OCI-M2 (cell line): ENCODE measurements around the gene GALNT17.
"Not testable (repeated sequence)": the region's sequence is repeated elsewhere in the genome, so short reads cannot be mapped to it uniquely, and the experiment has no call there.

ENCODE experiments used
- DNase-seq: peaks from one replicate; lab custom pipeline; 2025; ENCODE audit not compliant: unreplicated experiment; lab: John Stamatoyannopoulos, UW

Gene GALNT17

DNA sequence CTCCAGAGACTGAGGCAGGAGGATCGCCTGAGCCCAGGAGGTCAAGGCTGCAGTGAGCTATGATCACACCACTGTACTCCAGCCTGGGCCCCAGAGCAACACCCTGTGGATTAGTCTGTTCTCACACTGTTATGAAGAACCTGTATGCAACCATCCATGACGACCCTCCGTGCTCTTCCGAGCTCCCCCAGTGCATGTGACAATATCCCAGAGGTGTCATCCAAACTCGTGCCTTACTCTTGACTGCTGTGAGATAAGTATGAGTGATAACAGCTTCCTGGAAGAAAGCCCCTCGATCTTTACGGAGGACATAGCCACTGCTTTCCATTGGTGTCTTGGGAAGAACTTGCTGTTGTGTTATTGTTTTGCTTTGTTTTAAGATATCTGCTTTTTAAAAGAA is 591.9 kb downstream of the GALNT17 start:
- DNase-seq = no peak

DNA sequence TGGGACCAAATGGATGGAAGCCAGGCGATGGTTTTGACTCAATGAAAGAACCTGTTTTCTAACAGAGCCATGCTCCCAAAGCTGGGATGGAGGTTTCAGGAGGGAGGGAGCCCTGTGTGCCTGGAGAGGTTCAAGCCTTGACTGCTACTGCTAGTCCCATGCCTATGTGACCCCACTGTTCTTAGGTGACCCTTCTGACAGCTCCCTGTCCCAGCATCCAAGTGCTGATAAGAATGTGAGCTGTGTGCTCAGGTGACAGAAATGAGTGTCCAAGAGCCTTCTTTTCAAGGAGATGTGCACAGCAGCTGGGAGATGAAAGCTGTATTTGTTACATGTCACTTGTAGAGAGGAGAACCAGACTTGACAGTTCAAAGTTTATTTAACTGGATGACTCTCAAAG is 595.4 kb downstream of the GALNT17 start:
- no peak for DNase-seq

DNA sequence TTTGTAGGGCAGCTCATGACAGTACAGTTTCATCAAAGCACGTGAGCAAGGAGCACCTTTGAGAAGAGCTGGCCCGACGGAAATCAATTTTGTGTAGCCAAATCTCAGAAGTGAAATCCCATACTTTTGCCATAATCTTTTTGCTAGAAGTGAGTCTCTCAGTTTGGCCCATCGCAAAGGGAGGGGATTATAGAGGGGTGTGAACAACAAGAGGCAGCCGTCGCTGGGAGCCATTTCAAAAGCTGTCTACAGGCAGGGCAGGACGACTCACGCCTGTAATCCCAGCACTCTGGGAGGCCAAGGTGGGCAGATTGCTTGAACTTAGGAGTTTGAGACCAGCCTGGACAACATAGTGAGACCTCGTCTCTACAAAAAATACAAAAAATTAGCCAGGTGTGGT is 599.8 kb downstream of the GALNT17 start:
- no peak for DNase-seq

DNA sequence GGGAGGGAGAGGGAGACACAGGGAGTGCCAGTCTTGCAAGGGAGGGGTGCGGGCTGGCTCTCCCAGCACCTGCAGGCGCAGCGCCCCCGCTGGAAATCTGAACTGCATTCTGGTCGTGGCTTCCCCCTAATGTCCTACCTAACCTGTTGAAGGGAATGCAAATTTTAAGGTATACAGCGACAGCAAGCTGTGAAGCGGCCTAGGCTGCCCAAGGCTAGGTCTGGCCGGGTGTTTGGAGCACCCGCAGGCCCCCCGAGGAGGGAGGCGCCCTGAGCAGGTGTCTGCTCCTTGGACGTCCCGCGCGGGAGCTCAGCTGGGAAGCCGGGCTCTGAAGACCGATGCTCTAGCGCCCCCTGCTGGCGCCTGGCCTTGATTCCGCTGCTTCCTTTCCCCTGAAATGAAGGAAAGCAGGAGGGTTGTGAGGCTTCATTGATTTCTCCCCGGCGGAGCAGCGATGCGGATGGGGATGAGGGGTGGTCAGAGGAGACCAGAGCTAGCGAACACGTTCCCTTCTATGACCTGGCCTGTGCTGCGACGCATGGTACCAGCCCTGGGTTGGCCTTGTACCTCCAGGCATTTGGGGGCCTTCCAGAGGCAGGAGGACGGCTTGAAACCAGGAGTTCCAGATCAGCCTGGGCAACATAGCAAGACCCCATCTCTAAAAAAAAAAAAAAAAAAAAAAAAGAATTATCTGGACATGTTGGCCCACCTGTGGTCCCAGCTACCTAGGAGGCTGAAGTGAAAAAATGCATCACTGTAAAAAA is 601.3 kb downstream of the GALNT17 start:
- DNase-seq = no peak

DNA sequence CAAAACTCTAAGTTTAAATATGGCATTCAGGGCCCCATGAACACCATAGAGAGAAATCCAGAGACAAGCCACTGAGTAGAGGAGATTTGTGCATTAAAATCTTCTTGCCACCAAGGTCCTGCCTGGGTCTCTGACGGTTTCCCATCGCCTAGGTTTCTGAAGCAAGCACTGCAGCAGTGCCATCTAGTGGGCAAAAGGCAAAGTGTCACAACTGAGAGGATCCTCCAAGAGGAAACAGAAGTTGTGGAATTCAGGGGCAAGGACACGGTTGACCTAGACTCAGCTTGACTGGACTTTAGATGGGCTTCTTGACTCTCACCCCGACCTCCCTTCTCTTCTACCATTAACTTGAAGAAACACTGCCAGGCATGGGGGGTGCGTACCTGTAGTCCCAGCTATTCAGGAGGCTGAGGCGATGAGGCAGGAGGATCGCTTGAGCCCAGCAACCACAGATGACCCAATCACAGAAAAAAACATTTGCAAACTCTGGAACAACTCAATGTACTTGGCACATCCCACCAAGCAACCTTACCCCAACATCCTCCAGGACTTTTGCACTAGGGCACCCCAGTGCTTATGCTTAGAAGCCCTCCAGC is 604.1 kb downstream of the GALNT17 start:
- no peak for DNase-seq

DNA sequence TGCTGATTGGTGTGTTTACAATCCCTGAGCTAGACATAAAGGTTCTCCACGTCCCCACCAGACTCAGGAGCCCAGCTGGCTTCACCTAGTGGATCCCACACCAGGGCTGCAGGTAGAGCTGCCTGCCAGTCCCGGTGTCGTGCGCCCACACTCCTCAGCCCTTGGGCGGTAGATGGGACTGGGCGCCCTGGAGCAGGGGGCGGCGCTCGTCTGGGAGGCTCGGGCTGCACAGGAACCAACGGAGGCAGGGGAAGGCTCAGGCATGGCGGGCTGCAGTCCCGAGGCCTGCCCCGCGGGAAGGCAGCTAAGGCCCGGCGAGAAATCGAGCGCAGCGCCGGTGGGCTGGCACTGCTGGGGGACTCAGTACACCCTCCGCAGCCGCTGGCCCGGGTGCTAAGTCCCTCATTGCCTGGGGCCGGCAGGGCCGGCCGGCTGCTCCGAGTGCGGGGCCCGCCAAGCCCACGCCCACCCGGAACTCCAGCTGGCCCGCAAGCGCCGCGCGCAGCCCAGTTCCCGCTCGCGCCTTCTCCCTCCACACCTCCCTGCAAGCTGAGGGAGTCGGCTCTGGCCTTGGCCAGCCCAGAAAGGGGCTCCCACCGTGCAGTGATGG is 606.1 kb downstream of the GALNT17 start:
- DNase-seq = not testable (repeated sequence)

DNA sequence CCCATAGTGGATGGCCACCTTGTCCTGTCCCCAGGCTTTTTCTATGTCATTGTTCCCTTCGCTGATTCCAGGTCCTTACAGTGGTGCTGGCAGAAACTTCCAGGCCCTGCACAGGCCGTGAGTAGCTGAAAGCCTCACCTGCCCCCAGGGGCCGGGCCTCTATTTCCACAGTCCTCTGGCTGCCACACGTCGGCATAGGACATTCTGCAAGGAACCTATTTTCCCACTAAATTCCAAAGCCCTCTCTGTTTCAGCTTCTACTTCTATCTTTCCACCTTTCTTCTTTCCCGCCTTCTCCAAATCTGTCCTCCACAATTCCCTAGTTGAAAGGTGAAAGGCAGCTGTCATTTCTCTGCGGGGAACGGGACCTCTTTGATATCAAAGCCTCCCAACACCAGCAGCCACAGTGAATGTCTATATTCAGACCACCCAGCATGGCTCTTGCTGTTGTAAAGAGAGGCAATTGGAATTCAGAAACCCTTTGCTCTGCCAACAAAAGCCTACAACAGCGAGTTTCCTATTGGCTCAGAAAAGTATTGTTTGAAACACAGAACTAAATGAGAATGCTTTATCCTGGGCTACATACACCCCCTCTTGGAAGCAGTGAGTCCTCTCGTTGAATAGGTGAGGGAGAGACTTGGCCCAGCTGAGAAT is 607.7 kb downstream of the GALNT17 start:
- no peak for DNase-seq

DNA sequence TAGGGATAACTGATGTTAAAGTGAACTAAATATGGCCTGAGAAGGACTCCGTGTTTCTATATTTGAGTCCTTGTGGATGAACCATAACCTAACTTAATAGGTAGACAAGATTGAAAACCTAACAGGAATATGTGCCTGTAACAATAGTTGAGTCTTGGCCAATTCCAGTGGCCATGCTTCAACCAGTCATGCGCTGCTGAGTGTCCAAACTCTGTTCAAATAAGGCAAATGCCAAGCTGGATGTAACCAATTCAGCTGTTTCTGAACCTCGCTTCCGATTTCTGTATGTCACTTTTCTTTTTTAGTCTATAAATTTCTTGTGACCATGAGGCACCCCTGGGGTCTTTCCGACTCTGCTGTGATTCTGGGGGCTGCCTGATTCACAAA is 608.2 kb downstream of the GALNT17 start:
- DNase-seq = no peak

DNA sequence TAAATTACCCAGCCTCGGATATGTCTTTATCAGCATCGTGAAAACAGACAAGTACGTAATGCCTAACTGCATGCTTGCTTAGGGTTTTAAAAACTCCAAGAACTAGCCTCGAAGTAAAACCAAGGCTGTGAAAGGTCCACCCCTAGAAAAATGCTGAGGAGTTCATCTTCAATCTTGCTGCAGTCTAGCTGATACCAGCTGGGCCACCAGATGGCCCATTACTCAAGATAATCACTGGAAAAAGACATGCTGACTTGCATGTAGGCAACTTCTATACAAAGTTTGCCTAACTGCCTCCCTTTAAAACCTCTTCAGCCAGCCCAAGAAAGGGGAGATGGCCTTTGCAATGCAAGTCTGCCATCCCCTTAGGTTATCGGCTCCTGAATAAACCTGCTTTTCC is 614.1 kb downstream of the GALNT17 start:
- DNase-seq = no peak

DNA sequence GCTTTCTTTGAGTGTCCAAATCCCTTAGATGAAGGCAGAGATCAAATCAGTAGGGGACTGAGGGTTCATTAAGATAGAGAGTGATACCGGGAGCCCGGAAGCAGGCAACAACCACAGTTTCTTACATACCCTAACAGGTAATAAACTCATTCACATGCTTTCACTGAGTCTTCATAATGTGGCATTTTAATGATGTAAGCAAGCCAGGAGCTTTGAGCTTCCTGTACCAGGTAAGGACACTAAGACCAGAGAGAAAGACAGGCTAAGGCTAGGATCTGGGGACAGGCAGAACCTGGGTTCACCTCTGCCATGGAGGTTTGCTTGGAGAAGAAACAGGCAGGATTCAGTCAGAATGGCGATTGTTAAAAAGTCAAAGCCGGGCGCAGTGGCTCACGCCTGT is 618.3 kb downstream of the GALNT17 start:
- no peak for DNase-seq

DNA sequence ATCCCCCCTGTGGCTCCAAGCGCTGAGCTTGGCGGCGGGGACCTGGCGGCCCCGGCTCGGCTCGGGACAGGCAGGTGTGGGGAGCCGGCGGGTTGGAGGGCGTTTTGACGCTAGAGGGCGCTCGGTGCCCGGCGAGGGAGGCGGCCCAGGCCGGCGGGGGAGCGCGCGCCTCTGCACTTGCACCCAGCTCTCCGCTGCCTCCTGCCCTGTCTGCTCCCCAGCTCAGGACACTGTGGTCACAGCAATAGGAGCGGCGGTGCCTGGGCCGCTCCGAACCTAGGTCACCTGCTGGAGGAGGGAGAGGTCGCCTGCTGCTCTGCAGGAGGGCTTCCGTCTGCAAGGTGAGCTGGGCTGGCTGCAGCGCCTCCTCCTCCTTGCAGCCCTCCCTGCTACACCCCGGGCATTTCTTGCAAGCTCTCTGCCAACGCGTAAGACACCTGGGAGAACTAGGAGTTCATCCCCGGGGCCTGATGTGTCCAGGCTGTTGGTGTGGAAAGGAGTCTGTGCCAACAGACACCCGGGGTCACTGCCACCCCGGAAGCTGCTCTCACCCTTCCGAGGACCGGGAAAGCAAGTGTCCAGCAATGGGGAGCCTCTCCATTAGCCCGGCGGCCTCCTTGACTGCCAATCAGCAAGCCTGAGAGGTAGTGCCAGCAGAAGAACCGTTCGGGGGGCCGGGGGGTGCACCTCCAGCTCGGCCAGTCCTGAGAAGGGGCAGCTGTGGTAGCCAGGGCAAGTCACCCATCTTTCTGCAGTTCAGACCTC is 620.4 kb downstream of the GALNT17 start:
- no peak for DNase-seq

DNA sequence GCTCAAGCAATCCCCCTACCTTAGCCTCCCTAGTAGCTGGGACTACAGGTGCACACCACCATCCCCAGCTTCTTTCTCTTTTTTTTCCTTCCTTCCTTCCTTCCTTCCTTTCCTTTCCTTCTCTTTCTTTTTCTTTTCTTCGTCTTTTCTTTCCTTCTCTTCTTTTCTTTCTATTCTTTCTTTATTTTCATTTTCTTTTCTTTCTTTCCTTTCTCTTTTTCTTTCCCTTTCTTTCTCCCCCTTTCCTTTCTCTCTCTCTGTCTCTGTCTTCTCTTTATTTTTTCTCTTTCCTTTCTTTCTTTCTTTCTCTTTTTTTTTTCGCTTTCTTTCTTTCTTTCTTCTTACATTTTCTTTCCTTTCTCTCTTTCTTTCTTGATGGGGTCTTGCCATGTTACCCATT is 621.3 kb downstream of the GALNT17 start:
- DNase-seq = no peak

DNA sequence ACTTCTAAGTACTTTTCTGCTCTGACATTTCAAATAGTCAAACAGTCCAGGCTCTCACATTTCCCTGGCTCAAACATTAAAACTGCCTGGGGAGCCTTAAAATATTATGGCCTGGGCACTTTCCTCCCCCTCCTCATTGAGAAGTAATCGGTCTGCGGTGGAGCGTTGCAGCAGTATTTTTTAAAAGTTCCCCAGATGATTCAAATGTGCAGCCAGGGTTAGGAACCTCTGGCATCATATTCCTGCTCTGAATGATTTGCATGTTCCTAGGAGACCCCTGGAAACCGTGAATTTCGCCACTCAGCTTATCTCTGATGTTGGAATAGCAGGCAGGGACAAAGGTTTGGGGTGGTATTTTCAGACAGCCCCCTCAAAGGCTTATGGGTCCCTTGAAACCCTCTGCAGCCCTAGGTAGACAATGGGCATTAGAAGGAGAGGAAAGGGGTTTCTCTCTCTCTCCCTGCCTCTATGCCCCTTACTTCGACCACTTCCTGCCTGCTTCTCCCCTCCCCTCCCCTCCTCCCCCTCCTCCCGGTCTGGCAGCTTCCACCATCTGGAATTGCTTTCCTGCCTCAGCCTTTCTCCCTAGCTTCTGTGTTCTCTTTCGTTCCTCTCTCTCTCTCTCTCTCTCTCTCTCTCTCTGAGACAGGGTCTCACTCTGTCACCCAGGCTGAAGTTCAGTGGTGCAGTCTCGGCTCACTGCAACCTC is 622.2 kb downstream of the GALNT17 start:
- DNase-seq = no peak

DNA sequence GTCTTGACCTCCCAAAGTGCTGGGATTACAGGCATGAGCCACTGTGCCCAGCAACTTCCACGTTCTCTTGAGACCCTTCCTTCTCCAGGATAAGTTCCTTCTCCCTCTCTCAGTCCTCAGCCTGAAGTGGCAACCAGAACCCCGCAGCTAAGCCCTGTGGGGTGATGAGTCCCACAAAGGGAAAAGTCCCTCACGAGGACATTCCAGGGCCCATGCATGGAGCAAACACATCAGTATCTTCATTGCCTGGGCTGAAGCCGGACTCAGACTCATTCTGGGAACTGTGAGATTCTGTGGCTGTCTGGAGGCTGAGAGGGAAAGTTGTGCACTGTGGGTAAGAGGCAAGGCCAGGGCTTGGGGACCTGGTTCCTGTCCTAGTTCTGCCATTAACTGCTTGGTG is 622.9 kb downstream of the GALNT17 start:
- no peak for DNase-seq

DNA sequence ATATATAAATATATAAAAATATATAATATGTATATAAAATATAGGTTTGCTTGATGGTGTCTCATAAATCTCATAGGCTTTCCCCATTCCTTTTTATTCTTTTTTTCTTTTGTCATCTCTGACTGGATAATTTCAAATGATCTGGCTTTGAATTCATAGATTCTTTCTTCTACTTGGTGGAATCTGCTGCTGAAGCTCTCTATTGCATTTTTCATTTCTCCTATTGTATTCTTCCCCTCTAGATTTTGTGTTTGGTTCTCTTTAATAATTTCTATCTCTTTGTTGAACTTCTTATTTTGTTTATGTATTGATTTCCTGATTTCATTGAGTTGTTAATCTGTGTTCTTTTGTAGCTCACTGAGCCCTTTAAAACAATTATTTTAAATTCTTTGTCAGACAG is 629.4 kb downstream of the GALNT17 start:
- DNase-seq = no peak
